ENCODE results near the gene TLX1. TPM values are rescaled to one million over a fixed set of nuclear protein-coding genes. Genes with fewer than 3 reads are reported as not detected.

Gene TLX1
- total RNA-seq, 1 donor from 2014 or later: not detected

DNA sequence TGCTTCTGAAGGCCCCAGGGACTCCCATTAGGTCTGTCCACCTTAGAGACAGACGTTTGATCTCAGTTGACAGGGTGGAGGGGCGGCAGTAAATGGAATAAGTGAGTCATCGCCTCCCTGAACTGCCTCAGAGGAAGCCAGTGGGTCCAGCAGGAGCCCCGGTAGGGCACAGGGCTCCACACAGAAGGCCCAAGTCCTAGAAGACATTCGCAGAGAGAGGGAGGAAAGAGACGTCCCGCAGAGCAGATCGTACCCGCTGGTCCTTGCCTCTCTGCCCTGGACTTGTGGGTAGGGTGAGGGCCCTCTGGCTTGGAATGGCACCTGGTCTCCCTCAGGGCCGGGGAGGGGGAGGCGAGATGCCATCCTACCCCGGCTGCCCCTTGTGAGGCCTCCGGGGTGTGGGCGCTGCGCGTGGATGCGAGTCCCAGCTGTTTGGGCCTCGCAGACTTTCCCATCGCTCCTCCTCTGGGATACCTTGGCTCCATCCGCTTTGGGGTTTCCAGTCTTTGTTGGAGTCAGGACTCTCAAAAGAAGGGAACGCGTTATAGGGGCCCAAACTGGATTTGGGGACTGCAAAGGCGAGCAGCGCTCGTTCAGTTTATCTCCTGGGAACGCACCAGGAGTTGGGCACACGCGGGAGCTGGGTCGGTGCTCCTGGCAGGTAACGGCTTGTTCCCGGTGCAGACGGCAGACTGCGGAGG is 5.1 kb downstream of the TLX1 start:
- DNase-seq (ENCODE audit: low read depth) (no peak), FAIRE-seq (no peak)
- TF ChIP-seq, protein P1, sequence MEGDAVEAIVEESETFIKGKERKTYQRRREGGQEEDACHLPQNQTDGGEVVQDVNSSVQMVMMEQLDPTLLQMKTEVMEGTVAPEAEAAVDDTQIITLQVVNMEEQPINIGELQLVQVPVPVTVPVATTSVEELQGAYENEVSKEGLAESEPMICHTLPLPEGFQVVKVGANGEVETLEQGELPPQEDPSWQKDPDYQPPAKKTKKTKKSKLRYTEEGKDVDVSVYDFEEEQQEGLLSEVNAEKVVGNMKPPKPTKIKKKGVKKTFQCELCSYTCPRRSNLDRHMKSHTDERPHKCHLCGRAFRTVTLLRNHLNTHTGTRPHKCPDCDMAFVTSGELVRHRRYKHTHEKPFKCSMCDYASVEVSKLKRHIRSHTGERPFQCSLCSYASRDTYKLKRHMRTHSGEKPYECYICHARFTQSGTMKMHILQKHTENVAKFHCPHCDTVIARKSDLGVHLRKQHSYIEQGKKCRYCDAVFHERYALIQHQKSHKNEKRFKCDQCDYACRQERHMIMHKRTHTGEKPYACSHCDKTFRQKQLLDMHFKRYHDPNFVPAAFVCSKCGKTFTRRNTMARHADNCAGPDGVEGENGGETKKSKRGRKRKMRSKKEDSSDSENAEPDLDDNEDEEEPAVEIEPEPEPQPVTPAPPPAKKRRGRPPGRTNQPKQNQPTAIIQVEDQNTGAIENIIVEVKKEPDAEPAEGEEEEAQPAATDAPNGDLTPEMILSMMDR (IDR thresholded peaks at IDR 0.05; ENCODE audit: insufficient read depth, low read length, severe bottlenecking): no peak
- Histone ChIP-seq H3K36me3 (ENCODE audit: control insufficient read depth, insufficient read depth, low read length) (no peaks in the 10 kb centered on the region), H3K27me3 (ENCODE audit: control insufficient read depth, insufficient read depth, low read length) (peaks cover 80% of the 10 kb centered on the region), H3K4me3 (ENCODE audit: low read depth, low read length) (no peak overlapping the region)

DNA sequence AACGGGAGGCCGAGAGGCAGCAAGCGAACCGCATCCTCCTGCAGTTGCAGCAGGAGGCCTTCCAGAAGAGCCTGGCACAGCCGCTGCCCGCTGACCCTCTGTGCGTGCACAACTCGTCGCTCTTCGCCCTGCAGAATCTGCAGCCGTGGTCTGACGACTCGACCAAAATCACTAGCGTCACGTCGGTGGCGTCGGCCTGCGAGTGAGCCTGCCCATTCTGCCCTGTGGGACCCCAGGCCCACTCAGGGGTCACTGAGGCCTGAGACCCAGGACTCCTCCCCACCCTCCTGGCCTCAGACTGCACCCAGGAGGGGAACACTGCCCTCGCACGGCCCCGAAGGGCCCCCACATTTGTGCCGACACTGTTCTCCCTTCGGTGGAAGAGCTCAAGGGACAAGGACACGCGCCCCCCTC is 5.6 kb downstream of the TLX1 start:
- DNase-seq (ENCODE audit: low read depth) (no peak), FAIRE-seq (no peak)

DNA sequence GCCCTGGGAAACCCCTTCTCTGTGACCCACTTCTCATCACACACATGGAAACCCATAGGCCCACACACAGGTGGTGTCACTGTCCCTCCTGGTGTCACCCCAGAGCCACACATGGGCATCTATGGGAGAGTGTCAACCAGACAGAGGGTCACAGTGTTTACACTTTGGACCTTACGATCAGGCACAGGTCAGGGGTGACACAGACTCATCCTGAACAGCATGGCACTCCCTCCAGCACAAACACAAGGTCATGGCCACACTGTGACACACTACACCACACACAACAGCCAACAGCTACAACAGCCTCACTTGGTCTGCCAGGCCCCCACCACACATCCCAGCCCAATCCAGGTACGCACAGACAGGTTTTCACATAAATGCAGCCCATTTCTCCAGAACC is 6.2 kb downstream of the TLX1 start:
- H3K36me3 ChIP-seq (ENCODE audit: control insufficient read depth, insufficient read depth, low read length): no peaks in the 10 kb centered on the region
- FAIRE-seq (peak; percentile 55), DNase-seq (ENCODE audit: low read depth) (no peak)
- no peak overlapping the region for H3K4me3 ChIP-seq (ENCODE audit: low read depth, low read length)
- TF ChIP-seq, protein P1 (IDR thresholded peaks at IDR 0.05; ENCODE audit: insufficient read depth, low read length, severe bottlenecking): no peak
- peaks cover 79% of the 10 kb centered on the region for H3K27me3 ChIP-seq (ENCODE audit: control insufficient read depth, insufficient read depth, low read length)

More for the DNA sequence above, 5.6 kb downstream of the TLX1 start:
- peaks cover 82% of the 10 kb centered on the region for H3K27me3 ChIP-seq (ENCODE audit: control insufficient read depth, insufficient read depth, low read length)
- no peaks in the 10 kb centered on the region for H3K36me3 ChIP-seq (ENCODE audit: control insufficient read depth, insufficient read depth, low read length)
- TF ChIP-seq, protein P1 (IDR thresholded peaks at IDR 0.05; ENCODE audit: insufficient read depth, low read length, severe bottlenecking): no peak
- no peak overlapping the region for H3K4me3 ChIP-seq (ENCODE audit: low read depth, low read length)

DNA sequence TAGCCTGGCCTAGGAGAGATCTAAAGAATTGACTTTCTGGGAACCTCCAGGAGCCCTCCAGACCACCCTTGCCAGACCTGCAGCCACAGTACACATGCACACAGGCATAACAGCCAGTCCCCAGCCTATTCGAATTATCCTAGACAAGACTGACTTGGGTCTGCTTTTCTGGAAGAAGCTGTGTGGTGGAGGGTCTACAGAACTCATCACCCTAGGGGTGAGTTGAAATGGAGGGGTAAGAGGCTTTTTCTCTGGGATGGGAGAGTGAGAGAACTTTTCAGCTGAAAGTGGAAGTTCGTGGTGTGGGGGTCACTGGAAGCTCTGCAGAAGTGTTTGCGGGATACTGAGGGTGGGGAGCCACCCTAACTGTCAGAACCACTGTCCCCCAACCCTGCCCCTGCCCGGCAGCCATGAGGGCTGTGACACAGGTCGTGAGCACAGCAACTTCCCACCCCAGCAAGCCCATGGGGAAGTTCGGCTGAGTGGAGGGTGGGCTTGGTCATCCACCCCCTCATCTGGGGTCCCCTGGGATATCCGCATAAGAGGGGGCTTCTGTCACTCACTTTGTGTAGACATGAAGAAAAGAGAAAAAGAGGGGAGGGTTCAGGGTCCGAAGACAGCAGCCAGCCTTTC is 7.8 kb downstream of the TLX1 start:
- peaks cover 69% of the 10 kb centered on the region for H3K27me3 ChIP-seq (ENCODE audit: control insufficient read depth, insufficient read depth, low read length)
- no peak for FAIRE-seq
- DNase-seq (ENCODE audit: low read depth): no peak
- H3K36me3 ChIP-seq (ENCODE audit: control insufficient read depth, insufficient read depth, low read length): no peaks in the 10 kb centered on the region
- H3K4me3 ChIP-seq (ENCODE audit: low read depth, low read length): no peak overlapping the region
- TF ChIP-seq, protein P1 (IDR thresholded peaks at IDR 0.05; ENCODE audit: insufficient read depth, low read length, severe bottlenecking): no peak

DNA sequence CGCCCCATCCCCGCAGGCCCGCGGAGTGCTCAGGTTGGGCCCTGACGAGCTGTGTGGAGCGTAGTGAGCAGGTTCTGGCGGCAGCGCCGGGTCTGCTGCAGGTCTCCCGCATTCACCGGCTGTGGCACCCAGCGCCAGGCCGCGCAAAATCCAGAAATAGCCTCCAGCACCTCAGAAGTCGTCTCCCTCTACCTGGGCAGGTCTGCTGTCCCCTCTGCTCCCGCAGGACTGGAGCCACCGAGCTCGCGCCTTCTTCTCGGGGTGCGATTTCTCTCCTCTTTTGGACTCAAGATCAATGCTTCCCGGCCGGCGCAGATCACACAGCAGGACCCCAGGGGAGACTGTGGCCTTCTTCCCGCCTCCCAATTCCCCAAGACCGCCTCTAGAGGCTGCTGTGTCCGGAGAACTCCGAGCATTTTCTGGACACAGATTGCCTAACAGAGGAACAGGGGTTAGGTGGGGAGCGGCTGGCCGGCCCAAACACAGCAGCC is 8.4 kb downstream of the TLX1 start:
- no peak for FAIRE-seq
- Histone ChIP-seq H3K27me3 (ENCODE audit: control insufficient read depth, insufficient read depth, low read length) (peaks cover 65% of the 10 kb centered on the region), H3K36me3 (ENCODE audit: control insufficient read depth, insufficient read depth, low read length) (no peaks in the 10 kb centered on the region), H3K4me3 (ENCODE audit: low read depth, low read length) (no peak overlapping the region)
- no peak for DNase-seq (ENCODE audit: low read depth)
- TF ChIP-seq, protein P1 (IDR thresholded peaks at IDR 0.05; ENCODE audit: insufficient read depth, low read length, severe bottlenecking): peak; percentile 25
